SIG-M5 treated with dmso at 0.1 percent for 504 hours (cell line): ENCODE data around the gene ERGIC3.
A peak's percentile ranks its signal among the peaks of the same experiment; 100 is the strongest.

Experiments
- DNase-seq: peaks from one replicate; lab custom pipeline; 2025; ENCODE audit not compliant: unreplicated experiment; lab: John Stamatoyannopoulos, UW

The ERGIC3 gene

GRCh38 chr20:35595901-35596300 is 54.0 kb downstream of the ERGIC3 start:
- DNase-seq, result no peak

GRCh38 chr20:35597186-35597585 is 55.3 kb downstream of the ERGIC3 start:
- DNase-seq, result no peak

- no peak for DNase-seq
Observed at GRCh38 chr20:35598476-35598875, 56.6 kb downstream of the ERGIC3 start.

GRCh38 chr20:35598899-35599775 is 57.3 kb downstream of the ERGIC3 start:
- no peak for DNase-seq

- DNase-seq, result no peak
Observed at GRCh38 chr20:35599776-35600120, 57.9 kb downstream of the ERGIC3 start.

- DNase-seq, result no peak
Observed at GRCh38 chr20:35600176-35600992, 58.5 kb downstream of the ERGIC3 start.

GRCh38 chr20:35600993-35601973 is 59.4 kb downstream of the ERGIC3 start:
- DNase-seq, result peak; percentile 42

GRCh38 chr20:35601990-35602389 is 60.1 kb downstream of the ERGIC3 start:
- DNase-seq, result no peak

GRCh38 chr20:35602851-35603495 is 61.1 kb downstream of the ERGIC3 start:
- no peak for DNase-seq

GRCh38 chr20:35603695-35604448 is 62.0 kb downstream of the ERGIC3 start:
- no peak for DNase-seq

GRCh38 chr20:35604449-35604747 is 62.5 kb downstream of the ERGIC3 start:
- DNase-seq, result no peak

GRCh38 chr20:35606127-35606526 is 64.2 kb downstream of the ERGIC3 start:
- DNase-seq, result no peak
